NCI-H1092 (cell line): ENCODE measurements around the gene KCNT1.

Experiments used
- DNase-seq: peaks from one replicate; lab custom pipeline; 2025; lab: John Stamatoyannopoulos, UW

Gene KCNT1

GRCh38 chr9:135747311-135747710 lies 45.3 kb downstream of the KCNT1 start:
- DNase-seq = no peak

GRCh38 chr9:135748676-135749075 lies 46.7 kb downstream of the KCNT1 start:
- no peak for DNase-seq

DNA sequence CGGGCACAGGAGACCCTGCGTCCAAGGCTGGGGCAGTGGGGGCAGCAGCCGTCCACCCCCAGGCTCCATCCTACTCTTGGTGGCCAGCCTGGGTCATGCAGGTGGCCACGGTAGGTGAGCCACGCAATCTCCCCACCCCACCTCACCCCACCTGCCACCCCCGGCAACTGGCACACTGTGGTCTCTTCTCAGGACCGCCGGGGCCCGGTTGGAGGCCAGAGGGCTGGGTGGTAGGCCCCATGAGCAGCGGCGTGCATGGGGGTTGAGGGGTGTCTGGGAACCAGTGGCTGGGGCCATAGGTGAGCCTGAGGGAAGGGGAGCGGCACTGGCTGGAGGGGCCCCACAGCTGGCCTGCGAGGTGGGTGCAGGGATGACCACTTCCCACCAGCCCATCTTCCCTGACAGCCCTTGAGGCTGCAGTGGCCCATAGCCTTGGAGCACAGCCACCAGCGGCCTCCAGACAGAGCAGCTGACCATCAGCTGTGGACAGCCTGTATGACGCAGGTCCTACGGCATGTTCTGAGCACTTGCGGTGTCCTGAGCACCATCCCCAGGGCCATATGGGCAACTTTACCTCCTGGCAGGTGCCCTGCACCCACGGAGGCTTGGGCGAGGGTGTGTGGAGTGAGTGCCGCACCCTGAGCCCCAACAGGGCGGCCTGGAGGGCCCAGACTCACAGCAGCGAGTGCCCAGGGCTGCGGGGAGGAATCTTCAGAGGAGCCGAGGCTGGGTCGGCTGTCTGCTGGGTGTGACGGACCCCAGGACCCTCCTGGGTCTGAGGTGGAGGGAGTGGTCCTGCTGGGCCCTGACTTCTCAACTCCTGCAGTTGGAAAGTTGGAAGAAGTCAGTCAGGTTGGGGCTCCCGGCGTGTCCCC lies 47.4 kb downstream of the KCNT1 start:
- no peak for DNase-seq

DNA sequence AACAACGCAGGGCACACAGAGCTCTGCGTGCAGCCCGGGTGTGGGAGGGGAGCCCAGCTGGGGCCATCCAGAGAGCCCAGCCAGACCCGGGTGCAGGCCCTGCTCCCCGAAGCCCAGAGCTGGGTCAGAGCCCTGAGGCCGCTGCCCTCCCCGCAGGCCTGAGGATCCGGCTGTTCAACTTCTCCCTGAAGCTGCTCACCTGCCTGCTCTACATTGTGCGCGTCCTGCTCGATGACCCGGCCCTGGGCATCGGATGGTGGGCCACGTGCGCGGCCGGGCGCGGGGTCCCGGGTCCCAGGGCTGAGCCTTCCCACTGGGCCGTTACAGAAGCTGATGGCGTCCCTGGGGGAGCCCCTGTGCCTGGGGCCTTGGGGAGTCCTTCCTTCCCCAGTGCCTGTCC lies 48.8 kb downstream of the KCNT1 start:
- no peak for DNase-seq

GRCh38 chr9:135751501-135751900 lies 49.5 kb downstream of the KCNT1 start:
- no peak for DNase-seq

DNA sequence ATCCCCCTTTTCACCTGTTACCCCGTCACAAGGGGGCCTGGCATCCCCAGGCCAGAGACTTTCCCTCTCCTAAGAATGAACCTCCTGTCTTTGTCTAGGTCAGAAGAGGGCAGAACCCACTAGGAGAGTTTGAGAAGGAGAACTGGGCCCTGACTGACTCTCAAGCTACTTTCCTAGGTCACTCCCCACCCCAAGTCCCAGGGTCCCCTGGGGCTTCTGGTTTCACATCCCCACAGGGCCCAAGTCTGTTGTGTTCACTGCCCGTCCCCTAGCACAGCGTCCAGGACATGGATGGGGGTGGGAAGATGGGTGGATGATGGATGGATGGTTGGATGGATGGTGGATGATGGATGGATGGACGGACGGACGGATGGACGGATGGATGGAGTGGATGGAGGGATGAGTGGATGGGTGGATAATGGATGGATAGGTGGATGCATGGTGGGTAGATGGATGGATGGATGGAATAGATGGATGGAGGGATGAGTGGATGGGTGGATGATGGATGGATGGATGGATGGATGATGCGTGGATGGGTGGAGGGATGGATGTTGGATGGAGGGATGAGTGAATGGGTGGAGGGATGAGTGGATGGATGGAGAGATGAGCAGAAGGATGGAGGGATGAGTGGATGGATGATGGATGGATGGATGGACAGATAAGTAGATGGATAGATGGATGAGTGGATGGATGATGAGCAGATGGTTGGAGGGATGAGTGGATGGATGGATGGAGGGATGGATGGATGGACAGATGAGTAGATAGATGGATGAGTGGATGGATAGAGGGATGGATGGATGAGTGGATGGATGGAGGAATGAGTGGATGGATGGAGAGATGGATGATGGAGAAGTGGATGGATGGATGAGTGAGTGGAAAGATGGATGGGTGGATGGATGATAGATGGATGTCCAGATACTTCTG lies 50.6 kb downstream of the KCNT1 start:
- no peak for DNase-seq

DNA sequence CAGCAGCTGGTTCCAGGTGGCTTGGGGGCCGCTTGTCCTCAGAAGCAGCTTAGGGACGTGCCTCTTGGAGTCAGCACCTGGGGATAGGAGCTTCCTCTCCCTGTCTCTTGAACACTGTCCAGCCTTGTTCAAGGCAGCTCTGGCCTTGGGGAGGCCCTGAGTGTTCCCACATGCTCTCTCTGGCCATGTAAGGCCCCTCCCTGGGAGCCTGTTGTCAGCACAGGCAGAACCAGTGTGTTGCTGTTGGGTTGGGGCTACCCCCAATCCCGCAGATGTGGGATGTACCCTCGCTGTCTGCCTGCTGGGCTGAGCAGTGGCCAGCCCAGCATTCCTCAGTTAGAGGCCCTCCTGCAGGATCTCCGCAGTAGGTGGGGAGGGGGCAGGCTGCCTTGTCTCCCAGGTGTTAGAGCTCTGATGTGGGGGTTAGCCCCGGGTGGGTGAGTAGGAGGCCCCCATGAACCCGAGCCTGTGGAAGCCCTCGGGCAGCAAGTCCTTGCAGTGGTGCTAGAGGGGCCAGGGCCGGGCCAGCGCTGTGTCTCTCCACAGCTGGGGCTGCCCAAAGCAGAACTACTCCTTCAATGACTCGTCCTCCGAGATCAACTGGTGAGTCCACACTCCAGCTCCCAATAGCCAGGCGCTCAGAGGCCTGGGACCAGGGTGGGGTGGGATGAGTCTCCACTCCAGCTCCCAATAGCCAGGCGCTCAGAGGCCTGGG lies 51.6 kb downstream of the KCNT1 start:
- DNase-seq = no peak

- no peak for DNase-seq
These were observed 54.6 kb downstream of the KCNT1 start for GRCh38 chr9:135756576-135756975.

GRCh38 chr9:135757356-135757755 lies 55.4 kb downstream of the KCNT1 start:
- no peak for DNase-seq

- no peak for DNase-seq
These were observed 56.1 kb downstream of the KCNT1 start for GRCh38 chr9:135758056-135758455.

- no peak for DNase-seq
These were observed 56.9 kb downstream of the KCNT1 start for GRCh38 chr9:135758870-135759269.

DNA sequence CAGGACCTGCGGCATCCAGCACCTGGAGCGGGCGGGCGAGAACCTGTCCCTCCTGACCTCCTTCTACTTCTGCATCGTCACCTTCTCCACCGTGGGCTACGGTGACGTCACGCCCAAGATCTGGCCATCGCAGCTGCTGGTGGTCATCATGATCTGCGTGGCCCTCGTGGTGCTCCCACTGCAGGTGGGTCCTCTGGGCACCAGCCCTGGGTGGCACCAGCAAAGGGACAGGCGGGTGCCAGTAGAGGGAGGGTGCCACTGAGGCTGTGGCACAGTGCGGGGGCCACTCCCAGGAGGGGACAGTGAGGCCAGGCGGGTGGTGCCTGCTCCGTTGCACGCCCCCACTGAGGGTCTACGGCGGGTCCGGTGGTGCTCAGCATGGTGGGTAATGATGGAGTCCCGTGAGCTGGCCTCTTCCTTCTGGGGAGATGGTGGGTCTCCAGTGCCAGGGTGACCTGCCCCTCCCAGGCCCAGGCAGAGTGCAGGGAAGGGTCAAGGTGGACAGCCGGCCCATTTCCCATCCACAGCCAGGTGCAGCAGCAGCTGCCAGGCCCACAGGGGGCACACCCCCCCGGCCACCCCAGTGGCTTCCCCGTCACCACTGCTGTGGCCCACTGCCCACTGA lies 57.8 kb downstream of the KCNT1 start:
- DNase-seq = no peak

GRCh38 chr9:135760465-135760864 lies 58.5 kb downstream of the KCNT1 start:
- DNase-seq = no peak

GRCh38 chr9:135761150-135761844 lies 59.3 kb downstream of the KCNT1 start:
- DNase-seq = no peak

DNA sequence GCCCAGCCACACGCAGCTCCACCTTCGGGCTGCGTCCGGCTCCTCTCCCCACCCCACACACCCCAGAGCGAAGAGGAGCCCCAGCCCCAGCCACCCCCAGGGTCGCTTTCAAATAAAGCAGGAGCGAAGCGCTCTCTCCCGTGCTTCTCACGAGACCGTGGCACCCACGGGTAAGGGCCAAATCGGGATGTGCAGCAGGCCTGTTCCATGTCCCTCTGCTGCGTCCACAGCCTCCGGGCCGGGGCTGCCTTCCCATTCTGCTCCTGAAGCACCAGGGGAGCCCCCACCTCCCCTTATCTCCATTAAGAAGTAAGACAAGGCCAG lies 59.8 kb downstream of the KCNT1 start:
- no peak for DNase-seq

DNA sequence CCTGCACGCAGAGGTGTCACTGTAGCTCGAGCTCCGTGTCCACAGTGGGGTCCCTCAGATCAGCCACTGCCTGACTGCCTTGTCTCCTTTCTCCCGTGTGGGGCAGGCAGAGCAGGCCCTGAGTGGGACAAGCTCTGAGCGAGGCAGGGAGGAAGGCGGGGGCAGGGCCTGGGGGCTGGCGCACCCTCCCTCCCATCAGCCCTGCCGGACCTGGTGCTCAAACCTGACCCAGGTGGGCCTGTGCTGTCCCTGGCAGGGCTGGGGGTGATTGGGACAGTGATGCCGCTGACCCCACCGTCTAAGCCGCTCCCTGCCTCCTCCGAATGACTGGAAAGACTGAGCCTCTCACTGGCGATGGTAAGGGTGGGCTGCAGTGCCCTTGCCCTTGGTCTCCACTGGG lies 60.9 kb downstream of the KCNT1 start:
- DNase-seq = no peak

DNA sequence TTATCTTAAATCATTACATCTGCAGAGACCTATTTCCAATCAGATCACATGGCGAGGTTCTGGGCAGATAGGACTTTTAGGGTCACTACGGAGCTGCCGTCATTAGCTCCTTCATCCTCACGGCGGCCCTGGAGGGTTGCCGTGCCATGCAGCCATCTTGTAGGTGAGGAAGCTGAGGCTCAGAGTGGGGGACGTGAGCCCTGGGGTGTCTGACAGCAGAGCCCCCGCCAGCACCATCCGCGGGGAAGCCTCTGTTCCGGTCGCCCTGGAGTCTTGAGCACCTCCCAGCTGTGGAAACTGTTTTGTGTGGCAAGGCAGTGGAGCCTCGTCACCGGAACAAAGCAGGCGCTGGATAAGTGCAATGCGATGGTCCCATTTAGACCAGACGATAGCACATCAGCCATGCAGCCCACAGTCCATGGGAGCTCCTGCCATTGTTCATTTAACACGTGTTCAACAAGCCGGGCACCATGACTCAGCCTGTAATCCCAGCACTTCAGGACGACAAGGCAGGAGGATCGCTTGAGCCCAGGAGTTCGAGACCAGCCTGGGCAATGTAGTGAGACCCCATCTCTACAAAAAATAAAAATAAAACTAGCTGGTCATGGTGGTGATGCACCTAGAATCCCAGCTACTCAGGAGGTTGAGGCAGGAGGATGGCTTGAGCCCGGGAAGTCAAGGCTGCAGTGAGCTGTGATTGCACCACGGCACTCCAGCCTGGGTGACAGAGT lies 61.9 kb downstream of the KCNT1 start:
- DNase-seq = no peak

DNA sequence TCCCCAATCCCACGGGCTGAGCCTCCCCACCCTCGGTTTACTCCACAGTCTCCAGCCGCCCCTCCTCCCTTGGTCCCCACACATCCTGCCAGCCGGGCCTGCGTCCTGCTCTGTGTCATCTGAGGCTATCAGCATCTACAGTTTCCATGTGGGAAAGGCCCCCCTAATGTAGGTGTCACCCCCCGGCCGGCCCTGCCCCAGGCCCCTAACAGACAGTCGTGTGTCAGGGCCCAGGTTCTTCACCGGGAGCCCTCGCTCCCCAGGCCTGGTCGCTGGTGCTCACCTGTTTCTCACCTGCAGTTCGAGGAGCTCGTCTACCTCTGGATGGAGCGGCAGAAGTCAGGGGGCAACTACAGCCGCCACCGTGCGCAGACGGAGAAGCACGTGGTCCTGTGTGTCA lies 62.7 kb downstream of the KCNT1 start:
- DNase-seq = no peak

GRCh38 chr9:135765416-135765815 lies 63.4 kb downstream of the KCNT1 start:
- DNase-seq = no peak

DNA sequence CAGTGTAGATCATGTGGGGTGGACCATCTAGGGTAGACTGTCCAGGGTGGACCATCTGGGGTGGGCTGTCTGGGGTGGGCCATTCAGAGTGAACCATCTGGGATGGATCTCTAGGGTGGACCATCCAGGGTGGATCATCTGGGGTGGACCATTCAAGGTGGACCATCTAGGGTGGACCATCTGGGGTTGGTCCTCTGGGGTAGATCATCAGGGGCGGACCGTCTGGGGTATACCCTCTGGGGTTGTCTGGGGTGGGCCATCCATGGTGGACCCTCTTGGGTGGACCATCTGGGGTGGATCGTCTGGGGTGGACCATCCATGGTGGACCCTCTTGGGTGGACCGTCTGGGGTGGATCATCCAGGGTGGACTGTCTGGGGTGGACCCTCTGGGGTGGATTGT lies 64.3 kb downstream of the KCNT1 start:
- DNase-seq = no peak

DNA sequence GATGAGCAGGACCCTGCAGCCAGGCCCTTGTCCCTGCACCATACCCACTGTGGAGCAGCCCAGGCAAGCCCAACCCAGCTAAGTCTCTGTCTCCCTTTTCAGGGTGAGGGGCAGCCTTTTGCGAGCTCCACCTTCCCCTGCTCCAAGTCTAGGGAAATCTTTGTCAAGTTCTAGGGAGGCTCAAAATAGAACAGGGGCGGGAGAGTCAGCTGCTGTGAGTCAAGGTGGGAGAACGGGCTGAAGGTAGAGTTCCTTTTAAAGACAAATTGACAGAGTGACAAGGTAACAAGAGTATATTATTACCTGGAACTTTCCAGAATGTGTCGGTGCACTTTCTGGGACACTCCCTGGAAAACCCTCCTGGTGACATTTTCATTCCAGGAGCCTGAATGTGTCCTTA lies 64.7 kb downstream of the KCNT1 start:
- no peak for DNase-seq
